Neural progenitor cell (in vitro differentiated cells): ENCODE measurements around the gene C9orf50. TPM values are rescaled to one million over a fixed set of nuclear protein-coding genes. Genes with fewer than 3 reads are reported as not detected.

Source experiments
- DNase-seq: peaks from one replicate; pipeline ENCODE4 v3.0.0-alpha.2; 2016; ENCODE audit warnings: low spot score
- H2AFZ ChIP-seq: fragments of 200-600 bp; sonication (generic); replicated peaks from 2 replicates; pipeline ENCODE4 v1.6.1; 2016; ENCODE audit warnings: antibody characterized with exemption
- H3F3A ChIP-seq: fragments of 200-600 bp; sonication (generic); 2 replicates; pipeline ENCODE4 v1.6.1; 2016; ENCODE audit warnings: antibody characterized with exemption, low read depth
- H3K27ac ChIP-seq: fragments of 200-600 bp; sonication (generic); 2 replicates; pipeline ENCODE4 v1.5.1; 2016; ENCODE audit warnings: mild to moderate bottlenecking
- H3K27me3 ChIP-seq: fragments of 200-600 bp; sonication (generic); 2 replicates; pipeline ENCODE4 v1.6.1; 2016; ENCODE audit warnings: mild to moderate bottlenecking, moderate library complexity
- H3K36me3 ChIP-seq: fragments of 200-600 bp; sonication (generic); 2 replicates; pipeline ENCODE4 v1.5.1; 2016
- H3K4me1 ChIP-seq: fragments of 200-600 bp; sonication (generic); 2 replicates; pipeline ENCODE4 v1.6.1; 2016; ENCODE audit warnings: mixed run types
- H3K4me2 ChIP-seq: fragments of 200-600 bp; sonication (generic); 2 replicates; pipeline ENCODE4 v1.6.1; 2016
- H3K4me3 ChIP-seq: fragments of 200-600 bp; sonication (generic); 2 replicates; pipeline ENCODE4 v1.5.1; 2016
- H3K79me2 ChIP-seq: fragments of 200-600 bp; sonication (generic); 2 replicates; pipeline ENCODE4 v1.6.1; 2016; ENCODE audit warnings: low read depth
- H3K9ac ChIP-seq: fragments of 200-600 bp; sonication (generic); 2 replicates; pipeline ENCODE4 v1.6.1; 2016
- H3K9me3 ChIP-seq: fragments of 200-600 bp; sonication (generic); 2 replicates; pipeline ENCODE4 v1.5.1; 2016; ENCODE audit warnings: low read depth
- H4K20me1 ChIP-seq: fragments of 200-600 bp; sonication (generic); 2 replicates; pipeline ENCODE4 v1.6.1; 2016; ENCODE audit warnings: low read depth
- H3K27ac Mint-ChIP-seq: 3 replicates; pipeline ENCODE4 v1.8.0; 2021; ENCODE audit warnings: mixed read lengths
- H3K27me3 Mint-ChIP-seq: 2 replicates; pipeline ENCODE4 v1.8.0; 2022; ENCODE audit warnings: low read depth, mild to moderate bottlenecking, inconsistent platforms, moderate library complexity, mixed read lengths; ENCODE audit not compliant: insufficient read depth
- H3K36me3 Mint-ChIP-seq: 3 replicates; pipeline ENCODE4 v1.8.0; 2021; ENCODE audit warnings: mixed read lengths
- H3K4me1 Mint-ChIP-seq: 3 replicates; pipeline ENCODE4 v1.8.0; 2021; ENCODE audit warnings: mixed read lengths
- H3K4me3 Mint-ChIP-seq: 3 replicates; pipeline ENCODE4 v1.8.0; 2021; ENCODE audit warnings: mild to moderate bottlenecking, moderate library complexity, mixed read lengths
- H3K9me3 Mint-ChIP-seq: 3 replicates; pipeline ENCODE4 v1.8.0; 2020; ENCODE audit warnings: mixed read lengths
- EZH2 ChIP-seq: fragments of 200-600 bp; sonication (generic); IDR thresholded peaks from 2 replicates; pipeline ENCODE4 v1.6.1; 2017; ENCODE audit warnings: antibody characterized with exemption, mild to moderate bottlenecking, moderate library complexity
- EZH2phosphoT487 ChIP-seq: fragments of 200-600 bp; sonication (generic); IDR thresholded peaks from 2 replicates; pipeline ENCODE4 v1.6.1; 2017; ENCODE audit warnings: antibody characterized with exemption
- total RNA-seq: library from RNA; depleted of rRNA; stranded (reverse); fragments of >200 nt; gene quantifications from 2 replicates; pipeline ENCODE4 v1.2.3, GENCODE V29; 2015; ENCODE audit warnings: low replicate concordance
- TF ChIP-seq, protein P1 (sequence below): fragments of 200-600 bp; sonication (generic); IDR thresholded peaks from 2 replicates; pipeline ENCODE4 v1.5.1; 2017; ENCODE audit warnings: antibody characterized with exemption, mild to moderate bottlenecking

C9orf50 gene
- total RNA-seq, 1 donor from 2014 or later: not detected

DNA sequence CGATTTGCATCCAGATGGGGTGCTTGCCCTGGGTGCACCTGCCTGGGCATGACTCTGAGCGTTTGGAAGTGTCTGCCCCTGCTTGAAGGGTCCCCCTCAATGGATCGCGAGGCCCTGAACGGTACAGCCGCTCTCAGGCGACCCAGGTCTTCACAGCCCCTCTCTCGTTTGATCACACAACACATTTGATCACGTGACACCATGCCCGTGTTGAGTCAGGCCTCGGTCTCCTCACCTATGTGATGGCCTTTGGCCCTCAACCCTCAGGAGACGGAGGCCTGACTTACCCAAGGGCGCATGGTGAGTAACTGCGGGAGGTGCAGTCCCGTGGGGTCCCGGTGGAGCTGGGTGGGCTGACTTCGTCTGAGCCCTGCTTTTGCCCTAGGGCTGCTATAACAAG is 24.0 kb upstream of the C9orf50 start:
- Mint-ChIP-seq H3K4me3 (no peak overlapping the region), H3K4me1 (peaks cover 21% of the 10 kb centered on the region), H3K9me3 (no peaks in the 10 kb centered on the region), H3K36me3 (no peaks in the 10 kb centered on the region), H3K27ac (no peak overlapping the region), H3K27me3 (peaks cover 5% of the 10 kb centered on the region)
- no peak overlapping the region for H3K4me2 ChIP-seq
- peaks cover 11% of the 10 kb centered on the region for H3F3A ChIP-seq
- H3K27ac ChIP-seq: no peak overlapping the region
- H3K79me2 ChIP-seq: peaks cover 20% of the 10 kb centered on the region
- H3K27me3 ChIP-seq: no peaks in the 10 kb centered on the region
- H2AFZ ChIP-seq: no peak overlapping the region
- no peaks in the 10 kb centered on the region for H3K9me3 ChIP-seq
- TF ChIP-seq, protein P1, sequence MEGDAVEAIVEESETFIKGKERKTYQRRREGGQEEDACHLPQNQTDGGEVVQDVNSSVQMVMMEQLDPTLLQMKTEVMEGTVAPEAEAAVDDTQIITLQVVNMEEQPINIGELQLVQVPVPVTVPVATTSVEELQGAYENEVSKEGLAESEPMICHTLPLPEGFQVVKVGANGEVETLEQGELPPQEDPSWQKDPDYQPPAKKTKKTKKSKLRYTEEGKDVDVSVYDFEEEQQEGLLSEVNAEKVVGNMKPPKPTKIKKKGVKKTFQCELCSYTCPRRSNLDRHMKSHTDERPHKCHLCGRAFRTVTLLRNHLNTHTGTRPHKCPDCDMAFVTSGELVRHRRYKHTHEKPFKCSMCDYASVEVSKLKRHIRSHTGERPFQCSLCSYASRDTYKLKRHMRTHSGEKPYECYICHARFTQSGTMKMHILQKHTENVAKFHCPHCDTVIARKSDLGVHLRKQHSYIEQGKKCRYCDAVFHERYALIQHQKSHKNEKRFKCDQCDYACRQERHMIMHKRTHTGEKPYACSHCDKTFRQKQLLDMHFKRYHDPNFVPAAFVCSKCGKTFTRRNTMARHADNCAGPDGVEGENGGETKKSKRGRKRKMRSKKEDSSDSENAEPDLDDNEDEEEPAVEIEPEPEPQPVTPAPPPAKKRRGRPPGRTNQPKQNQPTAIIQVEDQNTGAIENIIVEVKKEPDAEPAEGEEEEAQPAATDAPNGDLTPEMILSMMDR: no peak
- TF ChIP-seq EZH2 (no peak), EZH2phosphoT487 (no peak)
- no peak overlapping the region for H3K9ac ChIP-seq
- peaks cover 14% of the 10 kb centered on the region for H4K20me1 ChIP-seq
- no peak overlapping the region for H3K4me3 ChIP-seq
- H3K36me3 ChIP-seq: no peaks in the 10 kb centered on the region
- H3K4me1 ChIP-seq: peaks cover 9% of the 10 kb centered on the region
- no peak for DNase-seq

DNA sequence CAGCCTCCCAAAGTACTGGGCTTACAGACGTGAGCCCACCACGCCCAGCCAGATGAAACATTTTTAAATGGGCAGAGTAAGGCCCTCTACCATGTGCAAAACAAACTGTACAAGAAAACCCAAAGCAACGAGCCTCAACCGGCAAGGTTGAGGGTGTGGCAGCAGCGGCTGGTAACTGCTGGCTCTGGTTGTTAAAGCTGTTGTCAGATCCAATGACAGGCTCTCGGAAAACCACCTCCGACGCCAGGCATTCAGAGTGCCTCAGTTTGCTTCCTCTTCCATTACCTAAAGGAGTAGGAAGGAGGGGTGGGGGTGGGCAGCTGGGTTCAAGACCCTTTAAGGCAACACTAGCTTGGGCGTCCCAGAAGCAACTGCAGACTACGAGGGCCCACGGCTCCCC is 23.5 kb upstream of the C9orf50 start:
- Mint-ChIP-seq H3K36me3 (no peaks in the 10 kb centered on the region), H3K4me3 (no peak overlapping the region), H3K27ac (no peak overlapping the region), H3K4me1 (peaks cover 21% of the 10 kb centered on the region), H3K27me3 (peaks cover 5% of the 10 kb centered on the region), H3K9me3 (no peaks in the 10 kb centered on the region)
- Histone ChIP-seq H3F3A (peaks cover 13% of the 10 kb centered on the region), H3K9me3 (no peaks in the 10 kb centered on the region), H3K27me3 (no peaks in the 10 kb centered on the region), H3K4me3 (no peak overlapping the region), H3K27ac (no peak overlapping the region), H3K4me2 (no peak overlapping the region), H3K36me3 (no peaks in the 10 kb centered on the region), H3K9ac (no peak overlapping the region), H3K79me2 (peaks cover 22% of the 10 kb centered on the region), H3K4me1 (peaks cover 9% of the 10 kb centered on the region), H4K20me1 (peaks cover 14% of the 10 kb centered on the region), H2AFZ (no peak overlapping the region)
- TF ChIP-seq, protein P1: no peak
- TF ChIP-seq EZH2 (no peak), EZH2phosphoT487 (no peak)
- DNase-seq: no peak

DNA sequence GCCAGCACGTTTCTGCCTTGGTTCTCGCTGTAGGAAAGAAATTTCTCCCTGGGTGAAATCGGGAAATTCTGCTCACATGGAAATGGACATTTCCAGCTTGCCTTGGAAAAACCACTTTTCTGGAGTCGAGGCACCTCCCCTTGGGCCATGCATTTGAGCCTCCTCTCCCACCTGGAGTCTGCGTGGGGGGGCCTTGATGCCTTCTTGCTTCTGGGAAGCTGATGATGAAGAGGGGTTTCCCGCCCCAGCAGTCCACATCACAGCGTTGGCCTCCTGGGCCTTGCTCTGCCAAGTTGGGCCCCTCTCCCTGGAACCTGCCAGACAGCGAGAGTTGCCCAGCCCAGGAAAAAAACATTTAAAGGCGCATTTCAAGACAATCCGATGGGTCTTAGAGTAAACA is 22.8 kb upstream of the C9orf50 start:
- H4K20me1 ChIP-seq: peaks cover 14% of the 10 kb centered on the region
- TF ChIP-seq EZH2phosphoT487: no peak
- TF ChIP-seq EZH2: no peak
- TF ChIP-seq, protein P1: no peak
- H3K4me3 Mint-ChIP-seq: peak overlapping the region; percentile 41

More for the DNA sequence above, 22.8 kb upstream of the C9orf50 start:
- Histone ChIP-seq H3K4me3 (no peak overlapping the region), H3K27ac (no peak overlapping the region), H3K27me3 (no peaks in the 10 kb centered on the region), H3K9me3 (no peaks in the 10 kb centered on the region), H3K36me3 (no peaks in the 10 kb centered on the region), H3F3A (peaks cover 14% of the 10 kb centered on the region), H3K79me2 (peaks cover 22% of the 10 kb centered on the region), H2AFZ (no peak overlapping the region), H3K4me1 (peaks cover 9% of the 10 kb centered on the region), H3K9ac (no peak overlapping the region), H3K4me2 (no peak overlapping the region)
- peaks cover 5% of the 10 kb centered on the region for H3K27me3 Mint-ChIP-seq
- no peaks in the 10 kb centered on the region for H3K36me3 Mint-ChIP-seq
- no peak overlapping the region for H3K27ac Mint-ChIP-seq
- H3K4me1 Mint-ChIP-seq: peaks cover 21% of the 10 kb centered on the region
- no peaks in the 10 kb centered on the region for H3K9me3 Mint-ChIP-seq
- DNase-seq: no peak
